GM18951 (cell line): ENCODE results near the gene FXN.

Experiments
- POLR2A ChIP-seq: IDR thresholded peaks from 4 replicates; pipeline ENCODE4 v1.6.1; 2011; ENCODE audit warnings: mild to moderate bottlenecking; ENCODE audit not compliant: insufficient read length, insufficient read depth; ENCODE audit errors: extremely low read depth
- in situ Hi-C: fragments of 300-500 bp; cut with MboI; formaldehyde crosslinking; loops from one replicate; pipeline ENCODE4 v1.12.0; 2022; ENCODE audit warnings: low sequenced_read_pairs, mixed read lengths, inconsistent platforms; ENCODE audit not compliant: unreplicated experiment

Gene FXN

GRCh38 chr9:69136185-69136584, 100.6 kb downstream of the FXN start:
- in situ Hi-C loops: no loop called here
- TF ChIP-seq POLR2A: no peak

- no peak for TF ChIP-seq POLR2A
- in situ Hi-C loops: no loop called here
These were observed 101.2 kb downstream of the FXN start for GRCh38 chr9:69136779-69137178.

- in situ Hi-C loops: no loop called here
- no peak for TF ChIP-seq POLR2A
These were observed 101.8 kb downstream of the FXN start for GRCh38 chr9:69137311-69137710.

- no peak for TF ChIP-seq POLR2A
These were observed 104.0 kb downstream of the FXN start for GRCh38 chr9:69139596-69139995.

GRCh38 chr9:69140123-69140735, 104.7 kb downstream of the FXN start:
- no peak for TF ChIP-seq POLR2A

More at GRCh38 chr9:69139596-69139995, 104.0 kb downstream of the FXN start:
- in situ Hi-C loops: no loop called here

GRCh38 chr9:69141851-69142250, 106.3 kb downstream of the FXN start:
- in situ Hi-C loops: no loop called here
- TF ChIP-seq POLR2A: no peak

More at GRCh38 chr9:69140123-69140735, 104.7 kb downstream of the FXN start:
- in situ Hi-C loops: no loop called here

GRCh38 chr9:69143291-69143690, 107.7 kb downstream of the FXN start:
- in situ Hi-C loops: no loop called here
- TF ChIP-seq POLR2A: no peak

- TF ChIP-seq POLR2A: no peak
- in situ Hi-C loops: no loop called here
These were observed 109.7 kb downstream of the FXN start for GRCh38 chr9:69145144-69145715.

- no peak for TF ChIP-seq POLR2A
- in situ Hi-C loops: no loop called here
These were observed 111.7 kb downstream of the FXN start for GRCh38 chr9:69147041-69147834.

GRCh38 chr9:69149321-69149807, 113.8 kb downstream of the FXN start:
- no peak for TF ChIP-seq POLR2A
- in situ Hi-C loops: no loop called here
